Activated CD8-positive, alpha-beta memory T cell treated with anti-CD3 and anti-CD28 coated beads, Interleukin-2, amount 50 U/mL, for 4 hours (primary cell): ENCODE results near the gene TMEM176B.

Source experiments
- DNase-seq: peaks from one replicate; pipeline ENCODE4 v3.0.0-alpha.2; 2020

The TMEM176B gene

GRCh38 chr7:150799741-150800580, at the start of gene TMEM176B:
TSS of gene TMEM176B (minus strand) at chr7:150800364. CDS start at chr7:150796569, 3,795 bp downstream.
- no peak for DNase-seq

GRCh38 chr7:150849204-150849775, 49.1 kb upstream of the TMEM176B start:
- no peak for DNase-seq

- no peak for DNase-seq
These were observed 48.5 kb upstream of the TMEM176B start for GRCh38 chr7:150848561-150849115.

- DNase-seq, result no peak
These were observed 47.9 kb upstream of the TMEM176B start for GRCh38 chr7:150848111-150848510.

GRCh38 chr7:150847536-150847935, 47.4 kb upstream of the TMEM176B start:
- no peak for DNase-seq

GRCh38 chr7:150846291-150847115, 46.3 kb upstream of the TMEM176B start:
- no peak for DNase-seq

- DNase-seq, result no peak
These were observed 45.3 kb upstream of the TMEM176B start for GRCh38 chr7:150845421-150845861.

- DNase-seq, result no peak
These were observed 42.6 kb upstream of the TMEM176B start for GRCh38 chr7:150842716-150843115.

GRCh38 chr7:150842018-150842417, 41.9 kb upstream of the TMEM176B start:
- no peak for DNase-seq

- no peak for DNase-seq
These were observed 38.9 kb upstream of the TMEM176B start for GRCh38 chr7:150838965-150839650.

GRCh38 chr7:150835702-150836280, 35.6 kb upstream of the TMEM176B start:
- DNase-seq, result no peak

- DNase-seq, result no peak
These were observed 34.9 kb upstream of the TMEM176B start for GRCh38 chr7:150835019-150835418.

- DNase-seq, result no peak
These were observed 31.7 kb upstream of the TMEM176B start for GRCh38 chr7:150831851-150832250.

- DNase-seq, result no peak
These were observed 30.8 kb upstream of the TMEM176B start for GRCh38 chr7:150830937-150831336.

GRCh38 chr7:150829426-150829825, 29.3 kb upstream of the TMEM176B start:
- DNase-seq, result no peak

- DNase-seq, result no peak
These were observed 28.2 kb upstream of the TMEM176B start for GRCh38 chr7:150828384-150828783.

- no peak for DNase-seq
These were observed 26.1 kb upstream of the TMEM176B start for GRCh38 chr7:150826061-150826849.

- DNase-seq, result no peak
These were observed 24.4 kb upstream of the TMEM176B start for GRCh38 chr7:150824379-150825177.

- no peak for DNase-seq
These were observed 23.4 kb upstream of the TMEM176B start for GRCh38 chr7:150823484-150824126.

GRCh38 chr7:150823043-150823442, 22.9 kb upstream of the TMEM176B start:
- no peak for DNase-seq
